A172 (cell line): ENCODE data around the gene MICA. TPM values are rescaled to one million over a fixed set of nuclear protein-coding genes. Genes with fewer than 3 reads are reported as not detected.
"Not testable (repeated sequence)": the region's sequence is repeated elsewhere in the genome, so short reads cannot be mapped to it uniquely, and the experiment has no call there.

Source experiments
- DNase-seq: peaks from one replicate; pipeline ENCODE4 v3.0.0-alpha.2; 2015; ENCODE audit warnings: low spot score
- total RNA-seq: library from RNA; depleted of rRNA; stranded (reverse); fragments of >200 nt; shearing (Covaris generic); gene quantifications from 2 replicates; pipeline ENCODE4 v1.2.3, GENCODE V29; 2014

Gene MICA
- total RNA-seq, 1 experiment from 2014 or later, result 60.3 TPM

DNA sequence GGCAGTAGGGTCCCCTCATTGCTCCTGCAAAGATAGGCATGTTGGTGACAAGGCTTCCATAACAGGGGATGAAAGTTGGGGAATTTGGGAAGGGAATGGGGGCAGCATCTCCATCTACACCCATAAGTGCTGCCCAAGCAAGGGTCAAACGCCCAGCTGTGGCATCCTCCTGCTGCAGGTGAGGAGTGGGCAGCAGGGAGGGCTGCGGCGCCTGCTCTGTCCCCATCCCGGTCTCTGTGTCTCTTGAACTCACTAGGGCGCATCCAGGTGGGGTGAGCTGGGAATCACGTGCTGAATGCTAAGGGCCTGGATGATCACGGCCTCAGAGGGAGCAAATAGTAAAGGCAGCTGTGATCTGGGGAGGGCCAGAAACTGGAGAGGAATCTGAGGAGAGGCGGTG is 9.1 kb downstream of the MICA start:
- DNase-seq, result no peak

DNA sequence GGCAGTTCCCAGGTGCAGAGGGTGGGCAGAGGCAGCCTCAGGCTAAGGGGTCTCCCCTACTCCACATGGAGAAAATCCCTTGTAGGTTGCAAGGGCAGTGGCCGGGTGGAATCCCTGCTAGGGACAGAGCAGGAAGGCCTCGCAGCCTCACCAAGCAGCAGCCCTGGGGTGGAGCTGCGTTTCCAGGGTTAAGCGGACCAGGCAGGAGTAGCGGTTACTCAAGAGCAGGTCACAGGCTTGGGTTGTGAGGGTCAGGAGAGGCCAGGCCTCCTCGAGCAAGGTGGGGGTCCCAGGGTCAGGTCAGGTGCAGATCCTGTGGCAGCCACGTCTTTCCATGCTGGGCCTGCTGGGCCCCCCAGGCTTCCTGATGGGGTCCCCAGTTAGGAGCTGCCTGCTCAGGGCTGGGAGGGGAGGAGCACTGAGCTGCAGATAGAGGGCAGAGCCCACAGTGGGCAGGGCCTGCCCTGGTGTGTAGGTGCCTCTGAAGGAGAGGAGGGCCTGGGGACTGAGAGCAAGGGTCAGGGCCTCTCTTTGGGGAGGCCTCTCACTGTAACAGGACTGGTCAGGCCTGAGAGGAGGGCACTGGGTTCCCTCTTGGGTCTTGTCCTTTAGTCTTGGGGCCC is 10.9 kb downstream of the MICA start:
- not testable (repeated sequence) for DNase-seq

DNA sequence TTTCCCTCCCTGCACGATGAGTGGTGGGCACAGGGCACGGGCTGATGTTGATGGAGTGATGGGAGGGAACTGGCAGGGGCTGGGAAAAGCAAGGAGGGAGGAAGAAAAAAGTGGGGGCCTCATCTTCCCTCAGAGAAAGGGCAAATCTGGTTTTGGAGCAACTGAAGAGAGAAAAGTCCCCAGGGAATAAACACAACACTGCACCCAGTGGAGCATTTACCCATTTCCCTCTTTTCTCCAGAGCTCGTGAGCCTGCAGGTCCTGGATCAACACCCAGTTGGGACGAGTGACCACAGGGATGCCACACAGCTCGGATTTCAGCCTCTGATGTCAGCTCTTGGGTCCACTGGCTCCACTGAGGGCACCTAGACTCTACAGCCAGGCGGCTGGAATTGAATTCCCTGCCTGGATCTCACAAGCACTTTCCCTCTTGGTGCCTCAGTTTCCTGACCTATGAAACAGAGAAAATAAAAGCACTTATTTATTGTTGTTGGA is 11.4 kb downstream of the MICA start:
- no peak for DNase-seq

DNA sequence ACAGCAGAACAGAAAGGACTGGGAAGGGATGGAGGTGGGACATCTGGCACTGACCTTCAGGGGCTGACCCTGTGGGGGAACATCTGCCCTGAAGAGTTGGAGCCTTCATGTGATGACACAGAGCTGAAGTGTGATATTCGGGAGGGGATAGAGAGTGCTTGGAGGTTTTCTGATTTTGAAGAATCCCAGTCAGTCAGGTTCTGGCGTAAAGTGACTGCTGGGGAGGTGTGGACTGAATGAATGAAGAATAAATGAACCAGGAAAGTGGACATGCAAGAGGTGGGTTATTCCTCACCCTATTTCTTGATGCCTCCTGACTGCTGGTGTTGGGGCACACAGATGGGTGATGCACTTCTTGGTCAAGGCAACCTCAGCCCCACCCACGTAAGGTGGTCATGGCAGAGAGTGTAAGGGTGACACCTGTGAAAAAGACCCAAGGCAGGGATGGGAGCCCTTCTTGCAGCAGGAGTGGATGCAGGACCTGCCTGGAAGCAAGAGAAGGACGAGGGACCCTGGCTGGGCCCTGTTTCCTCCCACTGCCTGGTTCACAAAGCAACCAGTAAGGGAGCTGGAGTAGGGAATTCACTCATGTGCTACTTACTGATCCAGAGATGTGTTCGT is 13.1 kb downstream of the MICA start:
- DNase-seq, result no peak

DNA sequence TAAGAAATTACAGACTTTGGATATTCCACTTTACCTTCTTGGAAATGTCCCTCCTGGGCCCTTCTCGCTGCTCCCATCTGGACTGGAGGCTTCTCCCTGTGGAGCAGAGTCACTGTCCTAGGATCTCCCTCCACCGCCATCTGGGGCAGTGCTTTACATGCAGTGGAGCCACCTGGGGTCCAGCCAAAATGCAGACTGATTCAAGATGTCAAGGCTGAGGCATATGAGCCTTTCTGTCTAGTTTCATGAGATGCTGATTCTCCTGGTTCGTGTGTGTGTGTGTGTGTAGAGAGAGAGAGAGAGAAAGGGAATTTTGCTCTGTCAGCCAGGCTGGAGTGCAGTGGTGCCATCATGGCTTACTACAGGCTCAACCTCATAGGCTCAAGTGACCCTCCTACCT is 14.9 kb downstream of the MICA start:
- DNase-seq, result no peak

DNA sequence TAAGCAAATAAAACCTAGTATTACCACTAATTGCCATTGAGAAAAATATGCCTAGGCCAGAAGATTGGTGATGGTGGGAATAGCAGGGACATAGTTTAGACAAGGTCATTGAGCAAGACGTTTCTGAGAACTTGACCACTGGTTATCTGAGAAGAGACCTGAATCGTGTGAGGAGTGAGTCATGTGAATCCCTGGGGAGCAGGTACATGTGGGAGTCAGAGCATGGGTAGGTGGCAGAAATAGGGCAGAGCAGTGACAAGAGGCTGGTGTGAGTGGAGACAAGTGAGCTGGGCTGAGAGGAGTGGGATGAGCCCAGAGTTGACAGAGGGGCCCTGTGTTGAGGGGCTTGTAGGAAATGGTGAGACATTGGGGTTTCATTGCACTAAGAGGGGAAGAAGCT is 16.4 kb downstream of the MICA start:
- no peak for DNase-seq

DNA sequence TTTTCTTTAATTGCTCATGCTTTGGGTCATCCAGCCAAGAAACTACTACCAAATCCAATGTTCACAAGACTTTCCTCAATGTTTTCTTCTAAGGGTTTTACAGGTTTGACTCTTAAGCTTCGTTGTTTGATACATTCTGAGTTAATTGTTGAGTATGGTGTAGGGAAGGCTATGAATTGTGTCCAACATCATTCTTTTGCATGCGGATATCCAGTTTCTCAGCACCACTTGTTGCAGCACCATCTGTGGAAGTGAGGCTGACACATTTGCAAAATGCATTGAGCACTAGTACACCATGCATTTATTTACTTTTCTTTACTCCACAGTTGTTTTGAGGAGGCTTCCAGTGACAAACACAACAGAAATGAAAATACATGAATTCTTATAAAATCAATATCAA is 17.2 kb downstream of the MICA start:
- no peak for DNase-seq

DNA sequence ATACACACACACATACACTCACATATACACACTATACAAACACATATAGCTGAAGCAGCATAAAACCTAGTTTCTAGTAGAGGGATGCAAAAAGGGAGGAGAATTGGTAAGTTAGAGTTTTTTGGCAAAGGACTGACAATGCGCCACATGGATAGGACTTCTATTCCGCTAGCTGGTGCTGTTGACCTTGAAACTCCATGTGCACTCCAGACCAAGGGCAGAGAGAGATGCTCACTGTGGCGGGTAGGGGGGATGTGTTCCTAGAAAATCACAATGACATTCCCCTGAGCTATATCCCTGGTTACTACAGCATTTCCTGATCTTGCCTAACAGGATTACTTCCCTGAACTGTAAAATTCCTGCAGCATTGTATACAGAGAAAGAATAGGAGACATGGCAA is 19.2 kb downstream of the MICA start:
- no peak for DNase-seq

DNA sequence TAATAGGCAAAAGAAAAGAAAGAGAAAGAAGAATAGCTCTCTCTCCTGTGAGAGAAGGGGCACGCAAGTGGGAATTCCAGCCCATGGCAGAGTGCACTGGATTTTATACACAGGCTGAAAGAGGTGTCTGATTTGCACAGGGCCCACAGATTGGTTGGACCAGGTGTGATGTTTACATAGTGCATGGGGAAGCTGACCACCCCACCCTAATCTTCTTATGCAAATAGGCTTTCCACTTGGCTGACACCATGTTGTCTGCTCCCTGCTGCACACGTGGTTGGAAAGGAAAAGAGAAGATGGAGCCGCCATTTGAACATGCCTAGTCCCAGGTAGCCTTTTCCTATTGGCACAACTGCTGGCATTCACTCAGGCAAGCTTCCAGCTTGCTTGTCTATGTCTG is 20.2 kb downstream of the MICA start:
- no peak for DNase-seq

DNA sequence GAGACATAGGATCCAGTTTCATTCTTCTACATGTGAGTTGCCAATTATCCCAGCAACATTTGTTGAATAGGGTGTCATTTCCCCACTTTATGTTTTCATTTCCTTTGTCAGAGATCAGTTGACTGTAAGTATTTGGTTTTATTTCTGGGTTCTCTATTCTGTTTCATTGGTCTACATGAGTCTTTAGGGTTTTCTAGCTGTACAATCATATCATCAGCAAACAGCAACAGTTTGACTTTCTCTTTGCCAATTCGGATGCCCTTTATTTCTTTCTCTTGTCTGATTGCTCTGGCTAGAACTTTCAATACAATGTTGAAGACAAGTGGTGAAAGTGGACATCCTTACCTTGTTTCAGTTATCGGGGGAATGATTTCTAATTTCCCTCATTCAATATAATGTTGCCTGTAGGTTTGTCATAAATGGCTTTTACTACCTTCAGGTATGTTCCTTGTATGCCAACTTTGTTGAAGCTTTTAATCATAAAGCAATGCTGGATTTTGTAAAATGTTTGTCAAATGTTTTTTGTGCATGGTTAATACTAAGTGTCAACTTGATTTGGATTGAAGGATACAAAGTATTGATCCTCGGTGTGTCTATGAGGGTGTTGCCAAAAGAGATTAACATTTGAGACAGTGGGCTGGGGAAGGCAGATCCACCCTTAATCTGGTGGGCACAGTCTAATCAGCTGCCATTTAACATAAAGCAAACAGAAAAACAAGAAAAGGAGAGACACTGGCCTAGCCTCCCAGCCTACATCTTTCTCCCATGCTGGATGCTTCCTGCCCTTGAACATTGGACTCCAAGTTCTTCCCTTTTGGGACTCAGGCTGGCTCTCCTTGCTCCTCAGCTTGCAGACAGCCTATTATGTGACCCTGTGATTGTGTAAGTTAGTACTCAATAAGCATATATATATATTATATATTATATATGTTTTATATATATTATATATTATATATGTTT is 23.3 kb downstream of the MICA start:
- no peak for DNase-seq

DNA sequence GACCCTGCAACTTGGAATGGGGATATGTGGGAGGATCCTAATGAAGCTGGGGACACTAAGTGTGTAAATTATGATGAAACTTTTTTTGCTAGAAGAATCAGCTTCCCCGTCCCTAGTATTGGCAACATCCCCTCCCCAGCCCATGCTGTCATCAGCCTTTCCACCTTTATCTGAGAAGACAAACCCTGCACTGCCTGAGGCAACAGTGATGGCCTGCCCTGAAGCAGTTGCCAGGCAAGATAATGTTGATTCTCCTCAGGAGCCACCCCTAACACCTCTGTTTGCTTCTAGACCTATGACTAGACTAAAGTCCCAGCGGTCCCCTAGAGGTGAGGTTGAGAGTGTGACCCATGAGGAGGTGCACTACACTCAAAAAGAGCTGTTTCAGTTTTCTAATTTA is 27.1 kb downstream of the MICA start:
- no peak for DNase-seq

DNA sequence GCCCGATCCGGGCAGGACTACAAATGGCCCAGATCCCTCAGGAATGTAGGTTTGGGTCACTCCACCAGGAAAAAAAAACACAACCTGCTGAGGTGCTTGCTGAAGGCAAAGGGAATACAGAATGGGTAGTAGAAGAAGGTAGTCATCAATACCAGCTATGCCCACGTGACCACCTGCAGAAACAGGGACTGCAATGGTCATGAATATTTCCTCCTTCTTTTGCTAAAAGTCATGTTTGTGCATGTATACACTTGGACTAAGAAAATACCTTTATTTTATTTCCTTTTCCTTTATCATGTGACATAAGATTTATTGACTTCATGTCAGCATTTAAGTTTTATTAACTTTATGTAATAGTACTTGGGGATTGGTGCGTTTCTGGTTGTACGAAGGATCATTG is 31.7 kb downstream of the MICA start:
- not testable (repeated sequence) for DNase-seq

DNA sequence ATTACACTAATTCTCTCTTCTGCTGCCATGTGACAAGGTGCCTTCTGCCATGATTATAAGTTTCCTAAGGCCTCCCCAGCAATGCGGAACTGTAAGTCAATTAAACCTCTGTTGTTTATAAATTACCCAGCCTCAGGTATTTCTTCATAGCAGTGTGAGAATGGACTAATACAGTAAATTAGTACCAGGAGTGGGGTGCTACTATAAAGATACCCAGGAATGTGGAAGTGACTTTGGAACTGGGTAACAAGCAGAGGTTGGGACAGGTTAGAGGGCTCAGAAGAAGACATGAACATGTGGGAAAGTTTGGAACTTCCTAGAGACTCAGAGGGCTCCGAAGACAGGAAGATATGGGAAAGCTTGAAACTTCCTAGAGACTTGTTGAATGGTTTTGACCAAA is 34.8 kb downstream of the MICA start:
- DNase-seq, result no peak

DNA sequence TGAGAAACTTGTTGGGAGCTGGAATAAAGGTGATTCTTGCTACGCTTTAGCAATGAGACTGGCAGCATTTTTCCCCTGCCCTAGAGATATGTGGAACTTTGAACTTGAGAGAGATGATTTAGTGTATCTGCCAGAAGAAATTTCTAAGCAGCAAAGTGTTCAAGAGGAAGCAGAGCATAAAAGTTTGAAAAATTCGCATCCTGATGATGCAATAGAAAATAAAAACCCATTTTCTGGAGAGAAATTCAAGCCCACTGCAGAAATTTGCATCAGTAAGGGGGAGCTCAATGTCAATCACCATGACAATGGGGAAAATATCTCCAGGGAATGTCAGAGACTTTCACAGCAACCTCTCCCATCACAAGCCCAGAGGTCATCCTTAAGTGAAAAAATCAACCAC is 35.3 kb downstream of the MICA start:
- DNase-seq, result no peak

DNA sequence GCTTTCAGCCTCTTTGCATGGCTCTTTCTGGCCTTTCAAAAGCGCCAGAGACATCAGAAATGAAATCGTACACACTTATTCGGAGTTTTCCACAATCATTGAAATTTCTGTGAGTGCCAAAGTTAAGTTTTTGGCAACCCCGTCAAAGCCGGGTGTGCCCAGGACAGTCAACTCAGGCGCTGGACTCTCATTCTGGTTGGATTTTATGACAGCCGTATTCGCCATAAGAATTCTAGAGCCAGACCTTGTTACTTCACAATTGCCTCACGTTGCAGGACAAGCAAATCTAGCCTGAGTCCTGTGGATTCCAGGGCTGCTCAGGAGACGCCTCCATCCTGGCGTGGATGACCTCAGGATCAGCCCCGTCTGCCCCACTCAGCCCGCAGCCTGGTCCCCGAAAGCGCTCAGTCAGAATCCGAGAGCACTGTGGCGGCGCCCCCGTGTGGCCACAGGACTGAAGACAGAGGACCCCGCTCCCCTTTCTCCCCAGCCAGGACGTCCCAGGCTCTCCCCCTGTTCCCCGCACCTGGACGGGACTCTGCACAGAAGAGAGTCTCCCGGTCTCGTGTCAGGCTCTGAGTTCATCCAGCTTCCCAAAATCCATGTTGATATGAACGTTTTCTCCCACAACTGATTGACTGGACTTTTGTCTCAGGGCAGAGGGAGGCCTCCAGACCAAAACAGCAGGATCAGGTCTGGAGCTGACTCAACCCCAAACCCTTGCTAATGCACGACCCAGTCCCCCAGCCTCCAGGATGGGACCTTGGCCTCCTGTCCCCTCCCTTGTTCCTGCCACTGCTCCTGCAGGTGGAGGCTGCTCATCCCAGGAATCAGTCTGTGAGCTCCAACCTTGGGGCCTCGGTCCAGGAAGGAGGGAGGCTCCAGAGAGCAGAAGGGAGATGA is 38.2 kb downstream of the MICA start:
- peak; percentile 47 for DNase-seq

DNA sequence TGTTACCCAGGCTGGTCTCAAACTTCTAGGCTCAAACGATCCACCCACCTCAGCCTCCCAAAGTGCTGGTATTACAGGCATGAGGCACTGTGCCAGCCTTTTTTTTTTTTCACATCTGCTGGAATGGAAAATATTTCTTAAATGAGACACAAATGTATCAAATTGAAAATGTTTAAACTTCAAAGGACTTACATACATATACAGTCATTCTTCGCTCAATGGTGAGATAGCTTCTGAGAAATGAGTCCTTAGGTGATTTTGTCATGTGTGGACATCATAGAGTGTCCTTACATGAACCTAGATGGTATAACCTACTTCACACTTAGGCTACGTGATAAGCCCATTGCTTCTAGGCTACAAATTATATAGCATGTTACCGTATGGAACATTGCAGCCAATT is 43.1 kb downstream of the MICA start:
- no peak for DNase-seq

DNA sequence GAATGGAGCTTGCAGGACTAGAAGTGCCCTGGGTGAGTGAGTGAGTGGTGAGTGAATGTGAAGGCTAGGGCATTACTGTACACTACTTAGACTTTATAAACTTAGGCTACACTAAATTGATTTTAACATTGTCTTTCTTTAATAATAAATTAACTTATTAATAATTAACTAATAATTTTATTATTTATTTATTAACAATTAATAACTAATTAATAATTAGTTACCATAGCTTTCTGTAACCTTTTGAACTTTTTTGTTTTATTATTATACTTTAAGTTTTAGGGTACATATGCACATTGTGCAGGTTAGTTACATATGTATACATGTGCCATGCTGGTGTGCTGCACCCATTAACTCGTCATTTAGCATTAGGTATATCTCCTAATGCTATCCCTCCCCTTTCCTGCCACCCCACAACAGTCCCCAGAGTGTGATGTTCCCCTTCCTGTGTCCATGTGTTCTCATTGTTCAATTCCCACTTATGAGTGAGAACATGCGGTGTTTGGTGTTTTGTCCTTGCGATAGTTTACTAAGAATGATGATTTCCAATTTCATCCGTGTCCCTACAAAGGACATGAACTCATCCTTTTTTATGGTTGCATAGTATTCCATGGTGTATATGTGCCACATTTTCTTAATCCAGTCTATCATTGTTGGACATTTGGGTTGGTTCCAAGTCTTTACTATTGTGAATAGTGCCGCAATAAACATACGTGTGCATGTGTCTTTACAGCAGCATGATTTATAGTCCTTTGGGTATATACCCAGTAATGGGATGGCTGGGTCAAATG is 43.8 kb downstream of the MICA start:
- not testable (repeated sequence) for DNase-seq

DNA sequence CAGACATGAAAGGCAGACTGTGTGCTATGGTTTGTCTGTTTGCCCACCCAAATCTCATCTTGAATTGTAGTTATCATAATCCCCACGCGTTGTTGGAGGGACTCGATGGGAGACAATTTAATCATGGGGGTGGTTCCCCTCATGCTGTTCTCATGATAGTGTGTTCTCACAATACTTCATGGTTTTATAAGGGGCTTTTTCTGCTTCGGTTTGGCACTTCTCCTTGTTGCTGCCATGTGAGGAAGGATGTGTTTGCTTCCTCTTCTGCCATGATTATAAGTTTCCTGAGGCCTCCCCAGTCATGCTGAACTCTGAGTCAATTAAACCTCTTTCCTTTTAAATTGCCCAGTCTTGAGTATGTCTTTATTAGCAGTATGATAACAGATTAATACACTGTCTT is 47.4 kb downstream of the MICA start:
- DNase-seq, result no peak

DNA sequence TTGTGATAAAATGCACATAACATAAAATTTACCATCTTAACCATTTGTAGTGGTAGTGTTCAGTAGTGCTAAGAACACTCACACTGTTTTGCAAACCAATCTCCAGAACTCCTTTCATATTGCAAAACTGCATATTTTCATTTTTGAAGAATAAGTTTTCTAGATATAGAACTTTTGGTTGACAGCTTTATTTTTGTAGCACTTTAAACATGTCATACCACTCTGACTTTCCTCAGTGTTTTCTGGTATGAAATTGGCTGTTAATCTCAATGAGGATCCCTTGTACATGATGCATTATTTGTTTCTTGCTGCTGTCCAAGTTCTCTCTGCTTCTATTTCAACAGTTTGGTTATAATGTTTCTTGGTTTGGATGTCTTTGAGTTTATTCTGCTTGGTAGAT is 49.5 kb downstream of the MICA start:
- no peak for DNase-seq

DNA sequence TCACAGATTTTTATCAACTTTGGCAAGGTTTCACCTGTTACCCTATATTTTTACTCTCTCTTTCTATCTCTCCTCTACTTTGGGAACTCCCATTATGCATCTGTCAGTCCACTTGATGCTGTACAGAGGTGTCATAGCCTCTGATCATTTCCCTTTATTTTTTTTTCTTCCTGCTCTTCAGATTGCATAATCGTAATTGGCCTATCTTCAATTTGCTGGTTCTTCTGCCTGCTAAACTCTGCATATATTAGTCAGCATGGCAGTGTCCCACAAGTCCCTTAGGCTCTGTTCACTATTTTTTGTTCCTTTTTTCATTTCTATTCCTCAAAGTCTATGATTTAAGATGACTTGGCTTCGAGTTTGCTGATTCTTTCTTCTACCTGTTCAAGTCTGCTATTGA is 49.9 kb downstream of the MICA start:
- no peak for DNase-seq

DNA sequence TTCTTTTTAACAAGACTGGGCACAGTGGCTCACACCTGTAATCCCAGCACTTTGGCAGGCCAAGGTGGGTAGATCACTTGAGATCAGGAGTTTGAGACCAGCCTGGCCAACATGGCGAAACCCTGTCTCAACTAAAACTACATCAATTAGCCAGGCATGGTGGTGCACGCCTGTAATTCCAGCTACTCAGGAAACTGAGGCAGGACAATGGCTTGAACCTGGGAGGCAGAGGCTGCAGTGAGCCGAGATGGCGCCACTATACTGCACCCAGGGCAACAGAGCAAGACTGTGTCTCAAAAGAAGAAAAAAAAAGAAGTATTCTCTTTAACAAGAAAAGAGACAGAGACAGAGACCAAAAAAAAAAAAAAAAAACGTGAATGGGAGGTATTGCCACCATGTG is 56.5 kb downstream of the MICA start:
- DNase-seq, result not testable (repeated sequence)
